ENCODE measurements around the gene FOSL1.

FOSL1 gene

GRCh38 chr11:65869643-65870306 lies 30.4 kb downstream of the FOSL1 start:
- Mint-ChIP-seq H3K27ac (no peak overlapping the region), H3K4me3 (no peak overlapping the region), H3K4me1 (ENCODE audit: low read depth) (peaks cover 26% of the 10 kb centered on the region), H3K36me3 (ENCODE audit: low read depth) (peaks cover 33% of the 10 kb centered on the region), H3K9me3 (no peaks in the 10 kb centered on the region), H3K27me3 (no peaks in the 10 kb centered on the region)
- DNase-seq, result no peak

- Mint-ChIP-seq H3K9me3 (no peaks in the 10 kb centered on the region), H3K36me3 (ENCODE audit: low read depth) (peaks cover 41% of the 10 kb centered on the region), H3K4me1 (ENCODE audit: low read depth) (peaks cover 25% of the 10 kb centered on the region), H3K27me3 (no peaks in the 10 kb centered on the region), H3K27ac (no peak overlapping the region), H3K4me3 (no peak overlapping the region)
- DNase-seq, result no peak
Observed at GRCh38 chr11:65868907-65869306, 31.3 kb downstream of the FOSL1 start.

DNA sequence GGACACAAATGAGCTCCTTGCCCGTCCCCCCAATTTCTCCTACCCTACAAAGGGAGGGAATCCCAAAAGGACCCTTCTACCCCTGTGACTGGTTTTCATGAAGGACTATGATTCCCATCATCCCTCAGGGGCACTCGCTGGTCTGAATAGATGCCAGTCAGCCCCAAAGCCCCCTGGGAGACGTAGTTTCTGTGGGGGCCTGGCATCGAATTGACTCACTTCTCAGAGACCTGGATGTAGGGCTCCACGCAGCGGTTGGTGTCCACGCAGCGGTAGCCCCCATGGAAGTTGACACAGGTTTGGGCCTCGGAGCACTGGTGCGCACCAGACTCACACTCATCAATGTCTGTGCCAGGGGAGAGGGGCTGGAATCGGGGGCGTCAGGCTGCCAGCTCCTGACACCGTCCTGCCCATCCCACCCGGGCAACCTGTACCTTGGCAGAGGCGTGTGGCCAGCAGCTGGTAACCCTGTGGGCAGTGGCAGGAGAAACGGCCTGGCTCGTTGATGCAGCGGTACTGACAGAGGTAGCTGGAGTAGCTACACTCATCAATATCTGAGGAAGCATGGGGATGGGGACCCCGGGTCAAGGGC lies 32.0 kb downstream of the FOSL1 start:
- H3K9me3 Mint-ChIP-seq, result no peaks in the 10 kb centered on the region
- H3K4me3 Mint-ChIP-seq, result no peak overlapping the region
- H3K27ac Mint-ChIP-seq, result no peak overlapping the region

DNA sequence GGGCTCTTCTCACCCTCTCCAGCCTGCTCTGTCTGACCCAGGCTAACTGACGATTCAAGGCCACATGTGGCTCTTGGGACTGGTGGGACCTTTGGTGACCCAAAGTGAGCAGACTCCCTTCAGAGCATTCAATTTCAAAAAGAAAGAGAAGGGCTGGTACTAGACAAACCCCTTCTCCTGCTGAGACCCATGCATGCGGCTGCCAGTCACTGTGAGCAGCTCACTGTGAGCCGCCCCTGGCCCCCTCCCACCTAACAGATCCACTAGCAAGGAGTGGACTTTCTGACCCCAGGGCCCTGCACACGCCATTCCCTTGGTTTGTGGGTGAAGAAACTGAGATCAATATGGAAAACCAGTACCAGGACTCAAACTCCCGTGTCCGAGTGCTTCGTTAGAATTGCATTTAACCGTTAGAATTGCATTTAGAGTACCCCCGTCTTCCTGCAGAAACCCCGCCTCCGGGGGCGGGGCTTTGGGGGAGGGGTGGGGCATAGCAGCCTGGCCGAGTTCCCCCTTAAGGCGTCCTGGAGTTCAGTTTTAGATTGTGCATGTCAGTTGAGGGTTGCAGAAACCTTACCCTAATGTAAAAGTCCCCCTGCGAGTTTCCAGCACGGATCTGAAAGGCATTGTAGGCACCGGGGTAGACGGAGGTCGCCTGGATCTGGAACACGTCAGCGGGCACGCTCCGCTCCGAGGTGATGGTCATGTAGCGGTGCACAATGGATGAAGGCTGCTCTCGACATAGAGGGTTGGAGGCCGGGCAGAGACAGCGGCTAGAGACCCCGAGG lies 32.7 kb downstream of the FOSL1 start:
- H3K36me3 Mint-ChIP-seq (ENCODE audit: low read depth), result peaks cover 56% of the 10 kb centered on the region
- H3K9me3 Mint-ChIP-seq, result no peaks in the 10 kb centered on the region
- H3K27me3 Mint-ChIP-seq, result no peaks in the 10 kb centered on the region
- peaks cover 22% of the 10 kb centered on the region for H3K4me1 Mint-ChIP-seq (ENCODE audit: low read depth)
- H3K27ac Mint-ChIP-seq, result no peak overlapping the region
- H3K4me3 Mint-ChIP-seq, result no peak overlapping the region
- no peak for DNase-seq

More for the DNA sequence above, 32.0 kb downstream of the FOSL1 start:
- Mint-ChIP-seq H3K27me3 (no peaks in the 10 kb centered on the region), H3K36me3 (ENCODE audit: low read depth) (peaks cover 49% of the 10 kb centered on the region), H3K4me1 (ENCODE audit: low read depth) (peaks cover 20% of the 10 kb centered on the region)
- DNase-seq, result no peak

GRCh38 chr11:65866509-65867283 lies 33.5 kb downstream of the FOSL1 start:
- no peak overlapping the region for H3K4me3 Mint-ChIP-seq
- DNase-seq, result no peak
- H3K4me1 Mint-ChIP-seq (ENCODE audit: low read depth), result peaks cover 27% of the 10 kb centered on the region
- no peak overlapping the region for H3K27ac Mint-ChIP-seq
- peaks cover 64% of the 10 kb centered on the region for H3K36me3 Mint-ChIP-seq (ENCODE audit: low read depth)
- H3K27me3 Mint-ChIP-seq, result no peaks in the 10 kb centered on the region
- H3K9me3 Mint-ChIP-seq, result no peaks in the 10 kb centered on the region

DNA sequence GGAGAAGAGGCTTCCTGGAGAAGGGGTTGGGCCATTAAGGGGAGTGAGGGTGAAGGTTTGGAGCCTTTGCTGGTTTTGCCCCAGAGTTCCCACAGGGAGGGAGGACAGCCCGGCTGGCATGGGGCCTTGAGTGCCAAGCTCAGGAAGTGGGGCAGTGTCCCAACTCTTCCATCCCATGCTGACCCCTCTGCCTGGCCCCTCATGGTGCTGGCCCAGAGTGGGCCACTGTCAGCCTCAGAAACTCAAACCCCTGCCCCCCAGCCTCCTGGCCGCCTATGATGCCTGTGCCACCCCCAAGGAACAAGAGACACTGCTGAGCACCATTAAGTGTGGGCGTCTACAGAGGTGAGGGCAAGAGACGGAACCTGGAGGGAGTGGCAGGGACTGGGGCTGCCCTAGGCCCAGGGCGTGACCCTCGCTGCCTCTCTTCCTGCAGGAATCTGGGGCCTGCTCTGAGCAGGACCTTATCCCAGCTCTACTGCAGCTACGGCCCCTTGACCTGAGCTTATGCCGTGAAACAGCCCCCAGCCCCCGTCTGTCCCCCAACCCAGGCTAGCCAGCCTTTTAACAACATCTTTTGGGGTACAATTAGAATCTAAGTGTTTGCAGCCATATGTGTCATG lies 34.5 kb downstream of the FOSL1 start:
- DNase-seq, result no peak
- Mint-ChIP-seq H3K27ac (peak overlapping the region; percentile 61), H3K9me3 (no peaks in the 10 kb centered on the region), H3K36me3 (ENCODE audit: low read depth) (peaks cover 74% of the 10 kb centered on the region), H3K4me3 (no peak overlapping the region), H3K4me1 (ENCODE audit: low read depth) (peaks cover 29% of the 10 kb centered on the region), H3K27me3 (no peaks in the 10 kb centered on the region)

GRCh38 chr11:65864706-65865471 lies 35.3 kb downstream of the FOSL1 start:
- H3K27me3 Mint-ChIP-seq, result no peaks in the 10 kb centered on the region
- no peak for DNase-seq
- H3K4me1 Mint-ChIP-seq (ENCODE audit: low read depth), result peaks cover 30% of the 10 kb centered on the region
- no peaks in the 10 kb centered on the region for H3K9me3 Mint-ChIP-seq
- no peak overlapping the region for H3K4me3 Mint-ChIP-seq
- H3K27ac Mint-ChIP-seq, result peak overlapping the region; percentile 61
- peaks cover 80% of the 10 kb centered on the region for H3K36me3 Mint-ChIP-seq (ENCODE audit: low read depth)

DNA sequence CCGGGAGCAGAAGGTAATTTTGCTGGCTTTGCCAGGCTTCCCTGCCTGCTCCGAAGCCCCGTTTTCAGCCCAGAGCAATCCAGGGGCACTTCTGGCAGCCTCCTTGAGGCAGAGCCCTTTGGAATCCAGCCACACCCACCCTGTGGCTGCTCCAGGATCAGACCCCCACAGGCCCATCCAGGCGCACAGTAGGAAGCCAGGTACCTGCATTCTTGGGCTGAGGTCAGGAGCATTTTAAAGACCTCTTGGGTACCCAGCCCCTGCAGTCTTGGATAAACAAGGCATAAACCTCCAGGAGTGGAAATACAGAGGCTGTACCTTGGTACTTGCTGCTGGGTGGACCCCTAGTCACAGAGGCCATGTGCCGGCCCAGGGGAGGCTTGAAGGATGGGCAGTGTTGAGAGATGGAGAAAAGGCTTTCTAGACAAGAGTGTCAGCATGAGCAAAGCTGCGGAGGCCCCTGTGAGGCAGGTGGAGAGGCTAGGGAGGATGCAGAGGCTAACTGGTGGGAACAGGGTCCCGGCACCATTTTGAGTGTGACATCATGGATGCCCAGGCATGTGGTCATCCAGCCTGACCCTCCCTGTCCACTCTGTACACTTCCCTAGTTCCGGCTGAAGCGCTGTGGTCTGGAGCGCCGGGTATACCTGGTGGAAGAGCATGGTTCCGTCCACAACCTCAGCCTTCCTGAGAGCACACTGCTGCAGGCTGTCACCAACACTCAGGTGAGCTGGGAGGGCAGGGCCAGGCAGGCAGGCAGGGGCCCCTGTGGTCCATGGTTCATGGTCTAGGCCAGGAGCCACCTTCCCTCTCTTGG lies 36.1 kb downstream of the FOSL1 start:
- DNase-seq, result no peak
- peaks cover 84% of the 10 kb centered on the region for H3K36me3 Mint-ChIP-seq (ENCODE audit: low read depth)
- no peaks in the 10 kb centered on the region for H3K9me3 Mint-ChIP-seq
- peak overlapping the region; percentile 20 for H3K27ac Mint-ChIP-seq
- no peaks in the 10 kb centered on the region for H3K27me3 Mint-ChIP-seq
- peaks cover 33% of the 10 kb centered on the region for H3K4me1 Mint-ChIP-seq (ENCODE audit: low read depth)
- no peak overlapping the region for H3K4me3 Mint-ChIP-seq

- peak overlapping the region; percentile 83 for H3K27ac Mint-ChIP-seq
- H3K4me1 Mint-ChIP-seq (ENCODE audit: low read depth), result peaks cover 40% of the 10 kb centered on the region
- H3K36me3 Mint-ChIP-seq (ENCODE audit: low read depth), result peaks cover 89% of the 10 kb centered on the region
- no peaks in the 10 kb centered on the region for H3K9me3 Mint-ChIP-seq
- no peaks in the 10 kb centered on the region for H3K27me3 Mint-ChIP-seq
- DNase-seq, result no peak
- peak overlapping the region; percentile 49 for H3K4me3 Mint-ChIP-seq
Observed at GRCh38 chr11:65862941-65863888, 37.0 kb downstream of the FOSL1 start.

DNA sequence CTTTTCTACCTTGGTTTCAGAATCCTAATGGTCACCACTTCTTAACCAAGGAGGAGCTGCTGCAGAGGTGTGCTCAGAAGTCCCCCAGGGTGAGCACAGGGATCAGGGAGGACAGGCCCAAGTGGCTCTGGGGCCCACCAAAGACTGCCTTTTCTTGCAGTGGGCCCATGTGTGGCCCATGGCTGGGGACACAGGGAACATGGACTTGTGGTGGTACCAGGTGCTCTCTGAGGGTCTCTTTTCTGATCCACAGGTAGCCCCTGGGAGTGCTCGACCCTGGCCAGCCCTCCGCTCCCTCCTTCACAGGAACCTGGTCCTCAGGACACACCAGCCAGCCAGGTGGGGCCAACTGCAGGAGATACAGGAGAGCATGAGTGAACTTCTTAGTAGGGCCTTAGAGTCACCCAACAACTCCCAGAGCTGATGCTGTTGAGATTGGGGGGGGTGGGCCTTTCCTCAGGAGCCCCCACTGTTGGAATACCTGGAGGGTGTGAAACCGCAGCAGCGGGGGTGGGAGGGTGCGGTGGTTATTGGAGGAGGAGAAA lies 37.9 kb downstream of the FOSL1 start:
- Mint-ChIP-seq H3K9me3 (no peaks in the 10 kb centered on the region), H3K4me3 (peak overlapping the region; percentile 90), H3K27ac (peak overlapping the region; percentile 98), H3K4me1 (ENCODE audit: low read depth) (peaks cover 41% of the 10 kb centered on the region), H3K27me3 (no peaks in the 10 kb centered on the region), H3K36me3 (ENCODE audit: low read depth) (peaks cover 82% of the 10 kb centered on the region)
- DNase-seq, result no peak

- peak overlapping the region; percentile 98 for H3K27ac Mint-ChIP-seq
- peaks cover 42% of the 10 kb centered on the region for H3K4me1 Mint-ChIP-seq (ENCODE audit: low read depth)
- no peaks in the 10 kb centered on the region for H3K27me3 Mint-ChIP-seq
- H3K9me3 Mint-ChIP-seq, result no peaks in the 10 kb centered on the region
- peak overlapping the region; percentile 90 for H3K4me3 Mint-ChIP-seq
- H3K36me3 Mint-ChIP-seq (ENCODE audit: low read depth), result peaks cover 81% of the 10 kb centered on the region
- no peak for DNase-seq
Observed at GRCh38 chr11:65861533-65862183, 38.5 kb downstream of the FOSL1 start.

DNA sequence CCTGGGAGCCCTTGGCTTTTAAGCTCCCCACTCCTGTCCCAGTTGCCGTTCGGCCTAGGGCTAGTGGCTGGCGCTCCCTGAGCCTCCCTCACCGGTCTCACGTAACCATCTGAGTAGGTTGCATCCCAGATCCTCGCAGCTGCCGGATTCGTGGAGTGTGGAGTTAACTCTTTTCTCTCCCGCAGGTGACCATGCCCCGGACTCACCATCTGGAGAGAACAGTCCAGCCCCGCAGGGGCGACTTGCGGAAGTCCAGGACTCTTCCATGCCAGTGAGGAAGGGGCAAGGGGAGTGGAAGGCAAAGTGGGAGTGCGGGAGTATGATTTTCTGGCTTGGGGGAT lies 39.1 kb downstream of the FOSL1 start:
- DNase-seq, result no peak
- no peaks in the 10 kb centered on the region for H3K9me3 Mint-ChIP-seq
- H3K36me3 Mint-ChIP-seq (ENCODE audit: low read depth), result peaks cover 82% of the 10 kb centered on the region
- peak overlapping the region; percentile 90 for H3K4me3 Mint-ChIP-seq
- H3K4me1 Mint-ChIP-seq (ENCODE audit: low read depth), result peaks cover 47% of the 10 kb centered on the region
- H3K27me3 Mint-ChIP-seq, result no peaks in the 10 kb centered on the region
- peak overlapping the region; percentile 98 for H3K27ac Mint-ChIP-seq
